ENCODE measurements around the gene STYXL1.

Gene STYXL1

GRCh38 chr7:75991531-75992082, 56.2 kb downstream of the STYXL1 start:
- no peak for DNase-seq

- DNase-seq = no peak
Measured at GRCh38 chr7:75989500-75990388, 58.1 kb downstream of the STYXL1 start.

DNA sequence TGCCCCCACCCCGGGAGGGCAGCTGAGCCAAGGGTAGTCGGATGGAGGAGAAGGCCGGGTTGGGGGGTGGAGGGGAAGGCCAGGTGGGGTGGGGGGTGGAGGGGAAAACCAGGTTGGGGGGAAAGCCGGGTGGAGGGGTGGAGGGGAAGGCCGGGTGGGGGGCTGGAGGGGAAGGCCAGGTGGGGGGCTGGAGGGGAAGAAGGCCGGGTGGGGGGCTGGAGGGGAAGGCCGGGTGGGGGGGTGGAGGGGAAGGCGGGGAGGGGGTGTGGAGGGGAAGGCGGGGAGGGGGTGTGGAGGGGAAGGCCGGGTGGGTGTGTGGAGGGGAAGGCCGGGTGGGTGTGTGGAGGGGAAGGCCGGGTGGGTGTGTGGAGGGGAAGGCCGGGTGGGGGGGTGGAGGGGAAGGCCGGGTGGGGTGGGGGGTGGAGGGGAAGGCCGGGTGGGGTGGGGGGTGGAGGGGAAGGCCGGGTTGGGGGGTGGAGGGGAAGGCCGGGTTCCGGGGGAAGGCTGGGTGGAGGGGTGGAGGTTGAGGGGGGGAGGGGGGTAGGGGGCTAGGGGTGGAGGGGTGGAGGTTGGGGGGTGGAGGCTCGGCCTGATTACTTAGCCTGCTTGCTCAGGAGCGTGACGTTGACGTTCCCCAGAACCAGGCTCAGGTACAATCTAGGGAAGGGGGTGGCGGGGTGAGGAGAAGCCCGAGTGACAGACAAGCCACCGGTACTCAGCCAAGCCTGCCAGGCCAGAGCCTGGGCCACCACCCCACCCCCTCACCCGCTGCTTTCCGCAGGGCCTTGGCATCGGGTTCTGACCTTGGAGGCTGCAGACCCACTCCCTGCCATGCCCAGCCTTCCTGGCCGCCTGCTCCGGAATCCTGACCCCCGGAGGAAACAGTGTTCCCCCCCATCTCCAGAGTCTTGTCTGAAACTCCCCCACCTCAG, 59.0 kb downstream of the STYXL1 start:
- DNase-seq = no peak

- DNase-seq = no peak
Measured at GRCh38 chr7:75987805-75988567, 59.8 kb downstream of the STYXL1 start.

GRCh38 chr7:75987026-75987804, 60.6 kb downstream of the STYXL1 start:
- DNase-seq = no peak

GRCh38 chr7:75986147-75986781, 61.5 kb downstream of the STYXL1 start:
- no peak for DNase-seq

- no peak for DNase-seq
Measured at GRCh38 chr7:75985518-75986146, 62.2 kb downstream of the STYXL1 start.

DNA sequence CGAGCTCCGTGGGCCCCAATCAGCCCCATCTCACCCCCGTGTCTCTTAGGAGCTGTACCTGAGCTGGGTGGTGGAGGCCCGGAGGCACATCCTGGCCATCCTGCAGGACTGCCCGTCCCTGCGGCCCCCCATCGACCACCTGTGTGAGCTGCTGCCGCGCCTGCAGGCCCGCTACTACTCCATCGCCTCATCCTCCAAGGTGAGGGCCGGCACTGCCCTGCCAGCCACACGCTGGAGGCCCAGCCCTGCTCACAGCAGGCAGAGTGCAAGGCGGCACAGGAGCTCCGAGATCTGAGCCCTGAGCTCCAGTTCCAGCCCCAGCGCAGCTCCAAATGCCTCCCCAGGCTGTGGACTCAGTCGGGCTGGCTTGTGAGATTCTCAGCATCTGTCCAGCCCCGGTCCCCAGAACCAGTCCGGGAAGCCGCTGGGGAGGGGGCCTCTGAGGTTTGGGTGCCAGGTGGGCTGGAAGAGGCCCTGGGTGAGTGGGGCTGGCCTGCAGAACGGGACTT, 62.7 kb downstream of the STYXL1 start:
- no peak for DNase-seq

GRCh38 chr7:75984130-75985008, 63.4 kb downstream of the STYXL1 start:
- DNase-seq = no peak

DNA sequence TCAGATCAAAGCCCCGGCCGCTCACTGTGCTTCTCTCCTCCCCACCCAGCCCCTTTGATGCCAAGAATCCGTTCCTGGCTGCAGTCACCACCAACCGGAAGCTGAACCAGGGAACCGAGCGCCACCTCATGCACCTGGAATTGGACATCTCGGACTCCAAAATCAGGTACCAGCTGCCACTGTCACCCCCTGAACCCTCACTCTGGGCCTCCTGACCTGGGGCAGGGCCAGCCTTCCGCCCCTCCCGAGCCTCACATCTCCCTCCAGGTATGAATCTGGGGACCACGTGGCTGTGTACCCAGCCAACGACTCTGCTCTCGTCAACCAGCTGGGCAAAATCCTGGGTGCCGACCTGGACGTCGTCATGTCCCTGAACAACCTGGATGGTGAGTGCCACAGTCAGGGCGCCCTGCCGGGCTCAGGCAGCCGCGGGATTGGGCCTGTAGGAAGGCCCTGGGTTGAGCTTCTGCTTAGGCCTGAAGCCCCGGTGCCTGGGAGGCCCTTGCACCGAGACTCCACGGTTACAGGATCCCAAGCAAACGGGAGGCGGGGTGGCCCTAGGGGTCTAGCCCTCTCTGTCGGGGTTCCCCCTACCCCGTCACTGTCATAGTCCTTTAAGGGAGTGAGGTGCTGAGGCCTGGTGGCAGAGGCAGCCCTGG, 64.2 kb downstream of the STYXL1 start:
- no peak for DNase-seq

GRCh38 chr7:75982306-75983064, 65.3 kb downstream of the STYXL1 start:
- DNase-seq = no peak

- DNase-seq = no peak
Measured at GRCh38 chr7:75981453-75982305, 66.1 kb downstream of the STYXL1 start.

DNA sequence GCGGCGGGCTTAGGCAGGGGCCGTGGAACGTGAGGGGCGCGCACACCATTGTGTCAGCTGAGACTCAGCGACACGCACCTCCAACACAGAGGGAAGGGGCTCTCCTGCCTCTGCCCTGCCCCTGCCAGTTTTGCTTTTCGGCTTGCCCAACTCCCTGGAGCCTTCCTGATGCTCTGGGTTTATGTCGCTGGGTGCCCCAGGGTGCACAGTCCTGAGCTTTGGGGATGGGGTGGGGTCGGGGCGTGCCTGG, 66.7 kb downstream of the STYXL1 start:
- DNase-seq = no peak

GRCh38 chr7:75980430-75981202, 67.2 kb downstream of the STYXL1 start:
- DNase-seq = no peak

DNA sequence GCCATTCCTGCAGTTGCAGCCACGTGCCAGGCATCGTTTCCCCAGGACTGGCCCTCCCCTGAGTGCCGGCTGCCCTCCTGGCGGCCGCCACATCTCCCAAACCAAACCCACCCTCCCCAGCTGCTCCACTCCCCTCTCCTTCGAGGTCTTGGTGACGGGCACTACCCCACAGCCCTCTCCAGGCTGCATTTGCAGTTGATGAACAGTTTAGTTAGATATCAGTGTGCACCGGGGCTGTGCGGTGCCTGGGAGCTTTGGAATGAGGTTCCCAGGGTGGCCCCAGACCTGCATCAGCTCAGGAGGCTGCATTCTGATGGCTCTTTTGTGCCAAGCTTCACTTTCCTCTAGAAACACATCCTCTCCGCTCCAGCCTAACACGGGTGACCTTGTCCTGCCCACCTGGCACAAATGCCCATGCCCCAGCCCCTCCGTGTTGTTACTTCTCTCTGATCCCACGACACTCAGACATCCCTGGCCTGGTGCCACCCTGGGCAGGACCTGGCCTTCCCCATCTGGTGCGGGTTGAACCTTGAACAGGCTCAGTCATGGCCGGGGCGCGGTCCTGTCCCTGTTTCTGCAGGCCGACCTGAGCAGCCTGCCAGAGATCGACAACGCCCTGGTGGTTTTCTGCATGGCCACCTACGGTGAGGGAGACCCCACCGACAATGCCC, 67.9 kb downstream of the STYXL1 start:
- DNase-seq = no peak

GRCh38 chr7:75977743-75978142, 70.1 kb downstream of the STYXL1 start:
- DNase-seq = no peak

All from NCI-H2227 treated with DMSO at 0.1 percent for 48 hours (cell line).